Hepatocyte (in vitro differentiated cells): Measurements from ENCODE around the gene PRKCA. TPM values are rescaled to one million over a fixed set of nuclear protein-coding genes. Genes with fewer than 3 reads are reported as not detected.
A peak's percentile ranks its signal among the peaks of the same experiment; 100 is the strongest.

Experiments
- DNase-seq: peaks from one replicate; pipeline ENCODE4 v3.0.0-alpha.2; 2016; ENCODE audit warnings: low spot score
- H2AFZ ChIP-seq: fragments of 200-600 bp; sonication (generic); 2 replicates; pipeline ENCODE4 v1.6.0; 2016; ENCODE audit warnings: antibody characterized with exemption, mild to moderate bottlenecking
- H3K27ac ChIP-seq: fragments of 200-600 bp; sonication (generic); 2 replicates; pipeline ENCODE4 v1.5.1; 2016; ENCODE audit warnings: mild to moderate bottlenecking
- H3K27me3 ChIP-seq: fragments of 200-600 bp; sonication (generic); 2 replicates; pipeline ENCODE4 v1.6.1; 2016
- H3K36me3 ChIP-seq: fragments of 200-600 bp; sonication (generic); replicated peaks from 2 replicates; pipeline ENCODE4 v1.5.1; 2016; ENCODE audit warnings: low read depth; ENCODE audit not compliant: insufficient read depth
- H3K4me1 ChIP-seq: fragments of 200-600 bp; sonication (generic); 2 replicates; pipeline ENCODE4 v1.5.1; 2016; ENCODE audit warnings: mild to moderate bottlenecking, moderate library complexity; ENCODE audit not compliant: insufficient read depth
- H3K4me2 ChIP-seq: fragments of 200-600 bp; sonication (generic); 2 replicates; pipeline ENCODE4 v1.6.0; 2016
- H3K4me3 ChIP-seq: fragments of 200-600 bp; sonication (generic); 2 replicates; pipeline ENCODE4 v1.5.1; 2016; ENCODE audit warnings: mild to moderate bottlenecking
- H3K79me2 ChIP-seq: fragments of 200-600 bp; sonication (generic); 2 replicates; pipeline ENCODE4 v1.6.0; 2017; ENCODE audit warnings: mild to moderate bottlenecking
- H3K9me2 ChIP-seq: fragments of 200-600 bp; sonication (generic); replicated peaks from 2 replicates; pipeline ENCODE4 v1.6.0; 2017; ENCODE audit warnings: mild to moderate bottlenecking; ENCODE audit not compliant: insufficient read depth
- H3K9me3 ChIP-seq: fragments of 200-600 bp; sonication (generic); 2 replicates; pipeline ENCODE4 v1.5.1; 2016; ENCODE audit warnings: low read depth, mild to moderate bottlenecking
- H4K20me1 ChIP-seq: fragments of 200-600 bp; sonication (generic); 2 replicates; pipeline ENCODE4 v1.6.0; 2016; ENCODE audit warnings: mild to moderate bottlenecking; ENCODE audit not compliant: insufficient read depth, poor library complexity, severe bottlenecking
- CTCF ChIP-seq: fragments of 200-600 bp; sonication (generic); IDR thresholded peaks from 2 replicates; pipeline ENCODE4 v1.5.1; 2016; ENCODE audit warnings: antibody characterized with exemption, mild to moderate bottlenecking; ENCODE audit not compliant: poor library complexity
- EZH2 ChIP-seq: fragments of 200-600 bp; sonication (generic); IDR thresholded peaks from 2 replicates; pipeline ENCODE4 v1.6.1; 2016; ENCODE audit warnings: antibody characterized with exemption, mild to moderate bottlenecking, borderline replicate concordance
- EZH2phosphoT487 ChIP-seq: fragments of 200-600 bp; sonication (generic); IDR thresholded peaks from one replicate; pipeline ENCODE4 v1.6.1; 2018; ENCODE audit warnings: antibody characterized with exemption, mild to moderate bottlenecking, low read depth, moderate library complexity; ENCODE audit not compliant: unreplicated experiment, severe bottlenecking
- WGBS: methylation state at CpG from one replicate; pipeline ENCODE4 v1.1.6; 2016; ENCODE audit warnings: low lambda C conversion rate; ENCODE audit errors: missing lambda C conversion rate; 5-methylcytosine and 5-hydroxymethylcytosine counted together
- polyA plus RNA-seq: library from polyadenylated mRNA; unstranded; fragments of >200 nt; fragmentation: Nextera tagmentation; extraction: Ambion mirVana; gene quantifications from 2 replicates; pipeline ENCODE4 v1.2.1, GENCODE V29; 2016
- total RNA-seq: library from RNA; depleted of rRNA; stranded (reverse); fragments of >200 nt; gene quantifications from 2 replicates; pipeline ENCODE4 v1.2.3, GENCODE V29; 2014

Gene PRKCA
- total and polyA plus RNA-seq, 2 experiments from 2014 or later: 5.9 to 18.5 TPM

- H2AFZ ChIP-seq: no peak overlapping the region
- no peak overlapping the region for H3K4me2 ChIP-seq
- H3K4me3 ChIP-seq: no peak overlapping the region
- WGBS: 94% methylated on average over 4 of the region's 4 CpGs
- H3K36me3 ChIP-seq: no peaks in the 10 kb centered on the region
- no peaks in the 10 kb centered on the region for H3K9me2 ChIP-seq
- no peaks in the 10 kb centered on the region for H4K20me1 ChIP-seq
- no peak overlapping the region for H3K27ac ChIP-seq
- H3K27me3 ChIP-seq: peaks cover 6% of the 10 kb centered on the region
- peaks cover 17% of the 10 kb centered on the region for H3K79me2 ChIP-seq
- DNase-seq: no peak
- no peaks in the 10 kb centered on the region for H3K9me3 ChIP-seq
- no peak for TF ChIP-seq EZH2
- TF ChIP-seq CTCF: no peak
- TF ChIP-seq EZH2phosphoT487: no peak
- peaks cover 4% of the 10 kb centered on the region for H3K4me1 ChIP-seq
These were observed 2.7 kb upstream of the PRKCA start for GRCh38 chr17:66299711-66300110.

- no peak for TF ChIP-seq CTCF
- no peak for TF ChIP-seq EZH2phosphoT487
- TF ChIP-seq EZH2: no peak
- no peaks in the 10 kb centered on the region for H3K9me3 ChIP-seq
- H3K36me3 ChIP-seq: no peaks in the 10 kb centered on the region
- no peak overlapping the region for H3K27ac ChIP-seq
- H3K79me2 ChIP-seq: peaks cover 28% of the 10 kb centered on the region
- WGBS: 77% methylated on average over 8 of the region's 8 CpGs
- peaks cover 6% of the 10 kb centered on the region for H3K27me3 ChIP-seq
- DNase-seq: no peak
- H3K4me2 ChIP-seq: peak overlapping the region; percentile 99
- H3K4me3 ChIP-seq: no peak overlapping the region
- no peaks in the 10 kb centered on the region for H3K9me2 ChIP-seq
- H4K20me1 ChIP-seq: no peaks in the 10 kb centered on the region
- peaks cover 4% of the 10 kb centered on the region for H3K4me1 ChIP-seq
- no peak overlapping the region for H2AFZ ChIP-seq
These were observed 1.5 kb upstream of the PRKCA start for GRCh38 chr17:66300956-66301355.

- Histone ChIP-seq H3K36me3 (no peaks in the 10 kb centered on the region), H3K4me2 (peak overlapping the region; percentile 99), H3K9me3 (no peaks in the 10 kb centered on the region), H2AFZ (peak overlapping the region; percentile 99), H3K79me2 (peaks cover 33% of the 10 kb centered on the region), H3K9me2 (no peaks in the 10 kb centered on the region), H3K27ac (peak overlapping the region; percentile 81), H3K4me3 (peak overlapping the region; percentile 96), H4K20me1 (no peaks in the 10 kb centered on the region), H3K4me1 (peaks cover 4% of the 10 kb centered on the region), H3K27me3 (peaks cover 6% of the 10 kb centered on the region)
- no peak for DNase-seq
- TF ChIP-seq EZH2 (peak; percentile 5), EZH2phosphoT487 (no peak), CTCF (no peak)
- WGBS: 21% methylated on average over 14 of the region's 14 CpGs
These were observed 998 bp upstream of the PRKCA start for GRCh38 chr17:66301367-66301863.
